ENCODE measurements around the gene BCAS1.

- no peak for TF ChIP-seq CTCF (IDR thresholded peaks at IDR 0.05)
- TF ChIP-seq POLR2A (IDR thresholded peaks at IDR 0.05), result no peak
Observed at GRCh38 chr20:53910351-53911002, 159.9 kb downstream of the BCAS1 start.

Data from adrenal gland (tissue), 5 donors.